H1 (cell line): ENCODE measurements around the gene VSNL1. TPM values are rescaled to one million over a fixed set of nuclear protein-coding genes. Genes with fewer than 3 reads are reported as not detected.

Experiments
- CTCF ChIA-PET: fragments of 300-600 bp; sonication (Branson Sonifier 250); formaldehyde crosslinking; loops from one replicate; lab custom pipeline; 2021; ENCODE audit not compliant: partially characterized antibody; lab: Charles Lee
- POLR2A ChIA-PET: fragments of 300-600 bp; sonication (Branson Sonifier 250); formaldehyde crosslinking; loops from one replicate; lab custom pipeline; 2021; ENCODE audit warnings: inconsistent platforms; ENCODE audit not compliant: partially characterized antibody; lab: Charles Lee
- DNase-seq, 2 experiments: peaks; one replicate each; pipeline versions ENCODE4 v3.0.0 to v3.0.0-alpha.2; 2010 to 2022; ENCODE audit warnings: low spot score in 2 of 2, low read depth in 1 of 2, mixed read lengths in 1 of 2
- FAIRE-seq: peaks from 2 replicates; lab custom pipeline; 2011; peaks lifted over from hg19 to GRCh38; lab: Jason Lieb, UNC
- H2AFZ ChIP-seq: 2 replicates; pipeline ENCODE4 v1.8.1; 2012; ENCODE audit warnings: low read length, inconsistent platforms
- H2AK5ac ChIP-seq: 2 replicates; pipeline ENCODE4 v1.6.1; 2013; ENCODE audit warnings: low read depth, low read length
- H2BK120ac ChIP-seq: replicated peaks from 2 replicates; pipeline ENCODE3; 2013; ENCODE audit warnings: low read depth, low read length, inconsistent platforms
- H2BK12ac ChIP-seq: 2 replicates; pipeline ENCODE4 v1.6.1; 2013; ENCODE audit warnings: low read depth, low read length
- H2BK15ac ChIP-seq: 2 replicates; pipeline ENCODE4 v1.6.1; 2013; ENCODE audit warnings: low read length
- H2BK20ac ChIP-seq: 2 replicates; pipeline ENCODE4 v1.6.1; 2013; ENCODE audit warnings: low read length
- H2BK5ac ChIP-seq: 2 replicates; pipeline ENCODE4 v1.6.1; 2013; ENCODE audit warnings: low read depth, low read length
- H3K14ac ChIP-seq: 2 replicates; pipeline ENCODE4 v1.6.1; 2013; ENCODE audit warnings: inconsistent platforms; ENCODE audit not compliant: insufficient read length
- H3K18ac ChIP-seq: 2 replicates; pipeline ENCODE4 v1.6.1; 2013; ENCODE audit warnings: low read length; ENCODE audit errors: extremely low read depth
- H3K23ac ChIP-seq: 2 replicates; pipeline ENCODE4 v1.6.1; 2013; ENCODE audit warnings: inconsistent platforms; ENCODE audit not compliant: insufficient read length
- H3K23me2 ChIP-seq: 2 replicates; pipeline ENCODE4 v1.6.1; 2013; ENCODE audit warnings: low read depth, low read length
- H3K27ac ChIP-seq: 2 replicates; pipeline ENCODE4 v1.6.1; 2011; ENCODE audit warnings: low read depth, low read length, inconsistent platforms
- H3K27me3 ChIP-seq, 4 experiments: replicated peaks in 1 of 4; 1 replicate in 1 of 4; 2 replicates in 3 of 4; pipeline versions ENCODE4 v1.6.1 to v1.8.1; 2011 to 2013; ENCODE audit warnings: low read length in 3 of 4, mild to moderate bottlenecking in 3 of 4, inconsistent platforms in 2 of 4, mixed read lengths in 2 of 4, moderate library complexity in 1 of 4; ENCODE audit not compliant: control insufficient read depth in 3 of 4, insufficient read depth in 3 of 4; ENCODE audit errors: extremely low read depth in 1 of 4
- H3K36me3 ChIP-seq, 4 experiments: 2 replicates each; pipeline versions ENCODE4 v1.6.1 to v1.8.1; 2011 to 2013; ENCODE audit warnings: mild to moderate bottlenecking in 4 of 4, low read length in 3 of 4, moderate library complexity in 2 of 4, control low read depth in 1 of 4, inconsistent platforms in 1 of 4; ENCODE audit not compliant: insufficient read depth in 4 of 4, control insufficient read depth in 2 of 4
- H3K4ac ChIP-seq: replicated peaks from 2 replicates; pipeline ENCODE3; 2013; ENCODE audit warnings: low read length, low read depth, mixed read lengths, inconsistent platforms; ENCODE audit not compliant: insufficient read length
- H3K4me1 ChIP-seq, 4 experiments: replicated peaks in 1 of 4; 1 replicate in 1 of 4; 2 replicates in 3 of 4; pipeline versions ENCODE4 v1.6.1 to v1.8.1; 2011 to 2013; ENCODE audit warnings: low read length in 3 of 4, inconsistent platforms in 2 of 4, mixed read lengths in 1 of 4; ENCODE audit not compliant: insufficient read depth in 4 of 4, control insufficient read depth in 3 of 4
- H3K4me2 ChIP-seq, 2 experiments: 2 replicates each; pipeline versions ENCODE4 v1.6.1 to v1.8.1; 2011 to 2013; ENCODE audit warnings: low read depth in 2 of 2, low read length in 2 of 2, control low read depth in 1 of 2, inconsistent platforms in 1 of 2, mild to moderate bottlenecking in 1 of 2; ENCODE audit not compliant: insufficient read depth in 1 of 2
- H3K4me3 ChIP-seq, 4 experiments: fragments of 200-600, 300-600 bp in 1 of 4; sonication (generic), shearing (Covaris generic), sonication (Bioruptor Twin) in 1 of 4; 2 replicates each; pipeline versions ENCODE4 v1.5.1 to v1.8.1; 2011 to 2016; ENCODE audit warnings: low read length in 4 of 4, low read depth in 3 of 4, control low read depth in 2 of 4, inconsistent platforms in 2 of 4, mild to moderate bottlenecking in 2 of 4, mixed read lengths in 1 of 4, moderate library complexity in 1 of 4; ENCODE audit not compliant: insufficient read depth in 2 of 4; ENCODE audit errors: extremely low read depth in 1 of 4
- H3K56ac ChIP-seq: replicated peaks from 2 replicates; pipeline ENCODE3; 2013; ENCODE audit warnings: low read depth, mild to moderate bottlenecking, mixed read lengths, low read length, inconsistent platforms; ENCODE audit not compliant: insufficient read length
- H3K79me1 ChIP-seq: 2 replicates; pipeline ENCODE4 v1.6.1; 2013; ENCODE audit warnings: low read depth, low read length, control low read depth
- H3K79me2 ChIP-seq, 2 experiments: 2 replicates each; pipeline versions ENCODE4 v1.6.1 to v1.8.1; 2012 to 2013; ENCODE audit warnings: low read length in 2 of 2, mild to moderate bottlenecking in 2 of 2, inconsistent platforms in 1 of 2; ENCODE audit not compliant: insufficient read depth in 2 of 2, control insufficient read depth in 1 of 2
- H3K9ac ChIP-seq, 4 experiments: replicated peaks in 1 of 4; 1 replicate in 1 of 4; 2 replicates in 3 of 4; pipeline versions ENCODE4 v1.6.1 to v1.8.1; 2011 to 2013; ENCODE audit warnings: low read depth in 3 of 4, low read length in 3 of 4, control low read depth in 2 of 4, mild to moderate bottlenecking in 2 of 4, moderate library complexity in 2 of 4, inconsistent platforms in 1 of 4; ENCODE audit errors: extremely low read depth in 1 of 4
- H3K9me3 ChIP-seq, 2 experiments: 2 replicates each; pipeline versions ENCODE4 v1.6.1 to v1.8.1; 2012 to 2013; ENCODE audit warnings: mild to moderate bottlenecking in 2 of 2, moderate library complexity in 2 of 2, control low read depth in 1 of 2, inconsistent platforms in 1 of 2, low read depth in 1 of 2, low read length in 1 of 2, mixed read lengths in 1 of 2; ENCODE audit not compliant: insufficient read depth in 2 of 2
- H4K20me1 ChIP-seq, 2 experiments: replicated peaks in 1 of 2; 2 replicates each; pipeline versions ENCODE3 to v1.8.1; 2011 to 2013; ENCODE audit warnings: inconsistent platforms in 2 of 2, low read length in 2 of 2, mild to moderate bottlenecking in 1 of 2; ENCODE audit not compliant: insufficient read depth in 2 of 2, control insufficient read depth in 1 of 2
- H4K5ac ChIP-seq: 2 replicates; pipeline ENCODE4 v1.6.1; 2013; ENCODE audit warnings: low read length, low read depth, mixed read lengths, inconsistent platforms; ENCODE audit not compliant: insufficient read length
- H4K8ac ChIP-seq: 2 replicates; pipeline ENCODE4 v1.8.0; 2013; ENCODE audit warnings: mild to moderate bottlenecking, moderate library complexity, low read length, inconsistent platforms; ENCODE audit not compliant: insufficient read depth; ENCODE audit errors: extremely low read depth
- H4K91ac ChIP-seq: replicated peaks from 2 replicates; pipeline ENCODE3; 2013; ENCODE audit warnings: low read length, mixed read lengths, inconsistent platforms; ENCODE audit not compliant: insufficient read length
- WGBS, 2 experiments: shearing (Covaris generic) in 1 of 2; methylation state at CpG; one replicate each; pipeline versions ENCODE4 v1.1.6 to v1.1.7; 2013 to 2015; ENCODE audit warnings: low lambda C conversion rate in 2 of 2, mixed read lengths in 2 of 2, inconsistent platforms in 1 of 2, low coverage in 1 of 2, missing lambda C conversion rate in 1 of 2; ENCODE audit not compliant: insufficient replicate concordance in 2 of 2, insufficient coverage in 1 of 2, insufficient read length in 1 of 2; ENCODE audit errors: extremely low coverage in 1 of 2, missing lambda C conversion rate in 1 of 2; 5-methylcytosine and 5-hydroxymethylcytosine counted together
- polyA plus RNA-seq, 7 experiments: library from polyadenylated mRNA; depleted of rRNA in 3 of 7; stranded (reverse) in 5 of 7; unstranded in 2 of 7; fragments of >200 nt in 5 of 7; fragments of 200-250 nt in 2 of 7; gene quantifications; 1 replicate in 5 of 7; 2 replicates in 1 of 7; 4 replicates in 1 of 7; pipeline versions ENCODE4 v1.2.1 to v1.2.3, GENCODE V29; 2011 to 2013; ENCODE audit warnings: missing spikeins in 2 of 7, mixed read lengths in 2 of 7
- total RNA-seq: library from RNA; stranded (reverse); fragmentation: NEBNext Ultra II Directional; extraction: Animal tissue kit (Norgen Biotek cat#: 25700); gene quantifications from 2 replicates; pipeline ENCODE4 v1.2.1, GENCODE V29; 2021

VSNL1 gene
- total and polyA plus RNA-seq, 2 of the 8 experiments (the other 6 are each of a cell fraction or from before 2014, with no cell fraction given) = 49.4 to 108 TPM

DNA sequence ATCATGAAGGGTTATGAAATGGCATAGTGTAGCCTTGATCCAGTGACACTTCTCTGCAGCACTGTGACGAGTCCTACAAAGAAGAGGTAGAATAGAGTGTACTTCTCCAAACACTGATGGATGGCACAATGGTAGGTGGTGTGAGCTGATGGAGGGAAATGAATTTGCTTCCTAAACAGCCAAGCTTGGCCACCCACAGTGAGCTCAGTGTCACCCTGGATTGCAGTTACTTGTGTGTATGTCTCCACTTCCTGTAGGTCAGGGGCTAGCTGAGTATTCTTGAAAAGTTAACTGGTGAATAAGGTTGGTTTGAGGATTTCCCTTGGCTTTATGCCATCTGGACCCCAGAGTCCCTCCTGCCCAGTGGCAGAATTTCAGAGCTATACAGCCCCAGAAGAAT, 75.9 kb downstream of the VSNL1 start:
- Histone ChIP-seq H3K18ac (no peak overlapping the region), H2BK20ac (no peak overlapping the region), H3K9ac (no peak overlapping the region), H2BK15ac (no peak overlapping the region), H2BK12ac (no peak overlapping the region), H4K8ac (no peak overlapping the region), H4K91ac (no peak overlapping the region), H4K20me1 (no peaks in the 10 kb centered on the region), H3K79me2 (no peaks in the 10 kb centered on the region), H2BK5ac (no peak overlapping the region), H3K56ac (no peak overlapping the region), H3K36me3 (no peaks in the 10 kb centered on the region; a peak in 1 of 8 replicates), H3K4ac (no peak overlapping the region), H3K27ac (no peak overlapping the region), H3K79me1 (no peaks in the 10 kb centered on the region; the same call in 1 of the 2 replicates), H3K4me3 (no peak overlapping the region), H2AFZ (no peak overlapping the region), H4K5ac (no peak overlapping the region), H3K9me3 (no peaks in the 10 kb centered on the region), H3K14ac (no peak overlapping the region), H3K4me2 (no peak overlapping the region), H2AK5ac (no peak overlapping the region), H3K23ac (no peak overlapping the region), H2BK120ac (no peak overlapping the region), H3K4me1 (peaks cover 0 to 9% (median 5%) of the 10 kb centered on the region in 4 experiments; a peak in 6 of 7 replicates), H3K27me3 (no peaks in the 10 kb centered on the region), H3K23me2 (0 out of 2 replicates have a peak, but pooled peaks cover 2% of the 10 kb centered on the region)
- no peak for FAIRE-seq
- WGBS, 2 experiments = 75% methylated on average over 1 of the region's 1 CpG; no CpG with 5 or more reads in 1 of the 2 experiments
- ChIA-PET CTCF (interaction anchor here (1.0 to 3.7 kb wide), 5 partner anchors 12 to 55 kb away, joined by 3 to 22 read pairs (median 7); no protein-coding TSS in a partner anchor), POLR2A (interaction anchor here (0.6 kb wide), 1 partner anchor 45 kb away, joined by 3 read pairs; no protein-coding TSS in a partner anchor)
- DNase-seq = no peak
